GM19351 (cell line): Measurements from ENCODE around the gene IL17RE.
"Not testable (repeated sequence)": the region's sequence is repeated elsewhere in the genome, so short reads cannot be mapped to it uniquely, and the experiment has no call there.

Experiments used
- ATAC-seq: cut with Tn5 transposase; IDR thresholded peaks from one replicate; pipeline ENCODE4 v1.9.1; 2021; ENCODE audit warnings: mild to moderate bottlenecking, moderate library complexity; ENCODE audit not compliant: unreplicated experiment

IL17RE gene

GRCh38 chr3:9932843-9933560 is 30.4 kb downstream of the IL17RE start:
- ATAC-seq = peak; percentile 65

DNA sequence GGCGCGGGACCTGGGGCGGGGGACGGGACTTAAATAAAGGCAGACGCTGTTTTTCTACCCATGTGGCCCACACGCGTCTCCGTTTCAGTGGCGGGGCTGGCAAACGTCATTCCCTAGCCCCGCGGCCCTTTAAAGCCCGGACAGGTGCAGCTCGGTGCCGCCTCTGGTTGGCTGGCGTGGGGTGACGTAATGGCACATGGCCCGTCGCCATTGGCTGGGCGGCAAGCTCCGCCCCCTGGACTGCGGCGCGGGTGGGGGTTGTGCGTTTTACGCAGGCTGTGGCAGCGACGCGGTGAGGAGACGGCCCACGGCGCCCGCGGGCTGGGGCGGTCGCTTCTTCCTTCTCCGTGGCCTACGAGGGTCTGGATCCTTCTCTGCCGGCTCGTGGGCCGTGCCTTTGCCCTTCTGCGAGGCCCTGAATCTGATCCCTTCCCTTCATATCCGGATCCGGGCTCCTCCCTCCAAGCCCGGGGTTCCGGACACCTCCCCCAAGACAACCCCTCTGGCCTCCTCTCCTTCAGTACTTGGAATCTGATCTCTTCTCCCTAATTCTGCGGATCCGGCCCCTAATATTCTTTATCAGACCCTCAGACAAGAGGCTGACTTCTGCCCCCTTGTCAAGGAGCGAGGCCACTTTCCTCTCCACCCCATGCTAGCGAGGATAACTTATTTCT is 31.1 kb downstream of the IL17RE start, which contains the start of gene CRELD1:
Gene CRELD1, plus strand, starts transcription at position 274 of the 674 bp plus-strand sequence. CDS start 605 bp downstream, outside the sequence.
- peak; percentile 82 for ATAC-seq

GRCh38 chr3:9934235-9934621 is 31.6 kb downstream of the IL17RE start:
- no peak for ATAC-seq

DNA sequence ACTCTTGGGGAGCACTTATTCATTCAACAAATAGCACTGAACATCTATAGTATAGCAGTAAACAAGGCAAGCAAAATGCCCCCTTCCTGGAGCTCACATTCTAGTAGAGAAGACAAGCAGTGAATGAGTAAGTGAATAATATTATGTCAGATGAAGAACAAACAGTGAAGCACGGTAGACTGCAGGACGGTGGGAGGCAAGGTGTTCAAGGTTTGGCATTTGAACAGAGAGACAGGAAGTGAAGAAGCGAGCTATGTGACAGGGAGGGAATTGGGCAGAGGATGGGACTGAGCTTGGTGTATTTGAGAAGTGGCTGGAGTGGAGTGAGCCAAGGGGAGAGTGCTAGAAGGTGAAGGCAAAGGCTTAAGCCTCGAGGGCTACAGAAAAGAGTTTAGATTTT is 32.3 kb downstream of the IL17RE start:
- ATAC-seq = no peak

DNA sequence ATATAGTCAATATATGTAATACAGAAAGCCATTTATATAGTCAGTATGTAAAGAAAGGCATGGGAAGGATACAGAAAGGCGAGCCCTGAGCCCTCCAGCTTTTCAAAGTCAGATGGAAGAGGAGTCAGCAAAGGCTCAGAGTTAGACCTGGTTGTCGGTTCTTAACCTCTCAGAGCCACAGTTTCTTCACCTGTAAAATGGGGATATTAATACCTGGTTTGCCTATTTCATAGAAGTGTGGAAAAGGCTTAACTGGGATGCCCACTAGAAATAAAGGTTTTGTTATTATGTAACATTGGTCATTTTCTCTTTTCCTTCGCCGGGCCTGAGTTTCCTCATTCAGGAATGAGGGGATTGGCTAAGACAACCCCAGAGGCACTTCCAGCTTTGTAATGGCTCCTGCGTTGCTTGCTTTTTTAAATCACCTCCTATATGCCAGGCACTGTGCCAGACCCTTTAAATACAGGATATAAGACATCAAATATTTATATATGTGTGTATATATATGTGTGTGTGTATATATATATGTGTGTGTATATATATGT is 33.4 kb downstream of the IL17RE start:
- ATAC-seq = no peak

DNA sequence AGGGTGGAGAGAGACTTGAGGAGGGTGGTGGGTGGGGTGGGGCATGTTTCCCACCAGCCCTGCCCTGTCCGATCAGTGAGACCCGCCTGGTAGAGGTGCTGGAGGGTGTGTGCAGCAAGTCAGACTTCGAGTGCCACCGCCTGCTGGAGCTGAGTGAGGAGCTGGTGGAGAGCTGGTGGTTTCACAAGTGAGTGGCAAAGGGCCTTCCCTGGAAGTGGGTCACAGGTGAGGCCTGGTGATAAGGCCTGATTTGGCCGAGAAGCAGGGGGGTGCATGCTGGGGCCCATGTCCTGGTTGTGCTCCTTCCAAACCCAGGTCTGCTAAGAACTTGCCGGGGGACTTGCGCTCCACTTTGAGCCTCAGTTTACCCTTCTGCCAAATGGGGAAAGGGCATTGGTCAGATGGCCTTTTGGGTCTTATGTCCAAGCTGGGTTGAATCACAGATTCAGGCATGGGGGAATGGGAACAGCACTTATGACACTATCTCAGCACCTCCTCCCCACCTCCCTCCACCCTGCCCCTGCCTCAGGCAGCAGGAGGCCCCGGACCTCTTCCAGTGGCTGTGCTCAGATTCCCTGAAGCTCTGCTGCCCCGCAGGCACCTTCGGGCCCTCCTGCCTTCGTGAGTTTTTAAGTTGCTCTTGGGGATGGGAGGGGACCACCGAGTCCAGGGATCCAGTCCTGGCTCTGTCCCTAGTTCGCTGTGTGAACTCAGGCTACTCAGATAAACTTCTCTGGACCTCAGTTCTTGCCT is 35.0 kb downstream of the IL17RE start:
- no peak for ATAC-seq

DNA sequence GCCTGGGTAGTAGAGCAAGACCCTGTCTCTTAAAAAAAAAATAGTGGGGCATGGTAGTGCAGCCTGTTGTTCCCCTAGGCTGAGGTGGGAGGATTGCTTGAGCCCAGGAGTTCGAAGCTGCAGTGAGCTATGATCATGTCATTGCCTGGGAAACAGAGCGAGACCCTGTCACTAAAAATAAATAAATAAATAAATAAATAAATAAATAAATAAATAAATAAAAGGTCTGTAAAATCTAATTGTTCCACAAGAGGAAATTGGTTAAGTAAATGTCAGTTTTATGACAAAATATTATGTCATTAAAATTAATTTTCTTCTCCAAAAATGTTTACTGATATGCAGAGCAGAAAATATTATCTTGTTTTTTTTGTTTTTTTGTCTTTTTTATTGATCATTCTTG is 36.3 kb downstream of the IL17RE start:
- no peak for ATAC-seq

DNA sequence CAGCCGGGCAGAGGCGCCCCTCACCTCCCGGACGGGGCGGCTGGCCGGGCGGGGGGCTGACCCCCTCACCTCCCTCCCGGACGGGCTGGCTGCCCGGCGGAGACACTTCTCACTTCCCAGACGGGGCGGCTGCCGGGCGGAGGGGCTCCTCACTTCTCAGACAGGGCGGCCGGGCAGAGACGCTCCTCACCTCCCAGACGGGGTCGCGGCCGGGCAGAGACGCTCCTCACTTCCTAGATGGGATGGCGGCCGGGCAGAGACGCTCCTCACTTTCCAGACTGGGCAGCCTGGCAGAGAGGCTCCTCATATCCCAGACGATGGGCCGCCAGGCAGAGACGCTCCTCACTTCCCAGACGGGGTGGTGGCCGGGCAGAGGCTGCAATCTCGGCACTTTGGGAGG is 37.3 kb downstream of the IL17RE start:
- not testable (repeated sequence) for ATAC-seq

DNA sequence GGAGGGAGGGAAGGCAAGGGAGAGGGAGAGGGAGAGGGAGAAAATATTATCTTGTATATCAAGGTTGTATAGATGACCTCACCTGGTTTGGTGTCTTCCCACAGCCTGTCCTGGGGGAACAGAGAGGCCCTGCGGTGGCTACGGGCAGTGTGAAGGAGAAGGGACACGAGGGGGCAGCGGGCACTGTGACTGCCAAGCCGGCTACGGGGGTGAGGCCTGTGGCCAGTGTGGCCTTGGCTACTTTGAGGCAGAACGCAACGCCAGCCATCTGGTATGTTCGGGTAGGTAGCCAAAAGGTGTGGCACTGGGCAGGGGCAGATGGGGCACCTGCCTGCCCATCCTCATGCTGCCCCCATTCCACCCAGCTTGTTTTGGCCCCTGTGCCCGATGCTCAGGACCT is 38.1 kb downstream of the IL17RE start:
- ATAC-seq = no peak

GRCh38 chr3:9942164-9942563 is 39.5 kb downstream of the IL17RE start:
- ATAC-seq = no peak

GRCh38 chr3:9942934-9943690 is 40.5 kb downstream of the IL17RE start:
- ATAC-seq = no peak

DNA sequence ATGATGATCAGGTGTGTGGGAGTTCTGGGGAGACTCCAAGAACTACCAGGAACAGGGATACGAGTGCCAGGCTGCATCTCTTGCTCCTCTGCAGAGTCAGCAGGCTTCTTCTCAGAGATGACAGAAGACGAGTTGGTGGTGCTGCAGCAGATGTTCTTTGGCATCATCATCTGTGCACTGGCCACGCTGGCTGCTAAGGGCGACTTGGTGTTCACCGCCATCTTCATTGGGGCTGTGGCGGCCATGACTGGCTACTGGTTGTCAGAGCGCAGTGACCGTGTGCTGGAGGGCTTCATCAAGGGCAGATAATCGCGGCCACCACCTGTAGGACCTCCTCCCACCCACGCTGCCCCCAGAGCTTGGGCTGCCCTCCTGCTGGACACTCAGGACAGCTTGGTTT is 41.6 kb downstream of the IL17RE start:
- ATAC-seq = no peak

DNA sequence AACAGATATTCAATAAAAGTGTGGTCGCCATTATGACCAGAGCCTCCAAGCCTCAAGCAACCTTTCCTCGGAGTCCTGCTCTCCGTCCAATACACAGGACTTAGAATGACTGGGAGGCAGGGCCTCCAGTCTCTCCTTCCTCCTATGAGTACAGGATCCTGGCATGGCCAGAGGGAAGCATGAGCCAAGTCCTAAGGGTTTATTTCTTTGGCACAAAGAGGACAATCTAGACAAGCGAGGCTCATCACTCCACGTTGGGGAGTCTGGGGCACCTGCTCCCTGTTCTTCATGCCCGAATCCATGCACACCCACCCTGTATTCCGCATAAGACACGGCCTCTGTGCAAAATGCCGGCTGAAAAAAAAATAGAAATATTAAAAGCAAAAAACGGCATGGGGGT is 42.7 kb downstream of the IL17RE start:
- ATAC-seq = no peak

DNA sequence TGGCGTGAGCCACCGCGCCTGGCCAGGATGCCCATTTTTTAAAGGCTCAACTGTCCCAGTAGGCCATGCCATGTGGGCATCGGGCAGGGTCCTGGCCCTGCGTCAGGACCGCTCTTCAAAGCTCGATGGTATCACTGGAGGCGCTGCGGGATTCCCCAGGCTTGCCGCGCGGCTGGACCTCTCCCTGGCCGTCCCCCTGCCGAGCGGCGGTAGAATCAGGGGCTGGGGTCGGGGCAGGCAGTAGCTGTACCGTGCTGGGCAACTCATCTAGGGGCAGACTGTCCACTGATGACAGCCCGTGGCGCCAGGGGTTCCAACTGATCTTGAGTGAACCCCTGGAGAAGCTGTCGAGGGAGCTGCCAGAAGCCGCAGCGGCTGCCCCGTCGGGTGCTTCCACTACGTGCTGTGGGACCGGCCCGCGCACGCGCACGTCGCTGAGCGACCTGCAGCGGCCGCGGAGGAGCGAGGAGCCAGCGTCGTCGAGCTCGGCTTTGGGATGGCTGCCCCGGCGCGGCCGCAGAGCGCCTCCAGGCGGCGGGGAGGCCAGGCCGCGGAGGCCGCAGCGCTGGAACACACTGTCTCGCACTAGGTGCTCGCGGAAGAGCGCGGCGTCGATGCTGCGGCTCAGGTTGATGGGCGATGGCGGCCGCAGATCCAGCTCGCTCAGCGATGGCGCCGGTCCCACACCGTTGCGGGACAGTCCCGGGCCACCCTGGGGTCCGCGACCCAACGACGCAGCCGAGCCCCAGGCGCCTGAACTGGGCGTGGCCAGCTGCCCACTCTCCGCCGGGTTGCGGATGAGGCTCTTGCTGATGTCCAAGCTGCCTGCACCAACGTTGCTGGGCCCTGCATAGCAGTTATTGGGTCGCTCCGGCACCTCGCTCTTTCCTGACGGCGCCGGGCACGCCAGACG is 43.7 kb downstream of the IL17RE start:
- no peak for ATAC-seq

GRCh38 chr3:9947025-9947995 is 44.7 kb downstream of the IL17RE start:
- ATAC-seq = no peak

GRCh38 chr3:9948586-9948985 is 45.9 kb downstream of the IL17RE start:
- no peak for ATAC-seq

DNA sequence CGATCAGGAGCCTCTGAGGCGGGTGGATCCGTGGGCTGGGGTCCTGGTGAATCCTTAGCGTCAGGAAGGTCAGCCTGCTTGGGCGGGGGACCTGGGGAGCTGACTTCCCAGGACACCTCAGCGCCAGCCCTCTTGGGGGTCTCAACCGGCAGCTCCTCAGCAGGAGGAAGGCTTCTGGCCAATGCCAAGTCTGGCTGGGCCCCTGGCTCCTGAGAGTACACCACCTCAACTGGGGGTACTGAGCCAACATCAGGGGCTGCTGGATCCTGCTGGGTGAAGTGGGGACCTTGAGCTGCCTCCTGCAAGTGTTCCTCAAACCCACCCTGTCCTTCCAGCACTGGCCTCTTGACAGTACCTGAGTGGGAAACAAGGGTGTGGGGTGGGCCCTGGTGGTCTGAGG is 46.5 kb downstream of the IL17RE start:
- ATAC-seq = no peak

DNA sequence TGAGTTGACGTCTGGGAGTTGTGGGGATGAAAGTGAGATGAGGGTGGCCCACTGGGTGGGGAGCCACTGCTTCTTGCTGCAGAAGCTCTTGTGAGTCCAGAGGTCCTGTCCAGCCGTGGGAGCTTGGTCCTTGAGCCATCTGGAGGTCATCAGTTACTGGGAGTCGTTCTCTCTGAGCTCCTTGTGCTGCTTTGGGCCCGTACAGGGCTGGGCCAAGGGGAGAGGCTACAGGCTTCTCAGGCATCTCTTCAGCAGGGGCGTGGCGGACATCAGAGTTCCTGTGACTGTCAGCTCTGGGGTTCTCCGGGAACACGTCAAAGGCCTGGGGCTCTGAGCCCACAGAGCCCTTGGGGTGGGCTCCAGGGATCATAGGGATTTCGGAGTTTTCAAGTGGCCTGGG is 47.0 kb downstream of the IL17RE start:
- ATAC-seq = no peak

- ATAC-seq = peak; percentile 34
Measured at GRCh38 chr3:9951126-9951525, 48.5 kb downstream of the IL17RE start.
